GM10248 (cell line): Measurements from ENCODE around the gene NUDT13.

Experiments used
- CTCF ChIA-PET: fragments of 300-600 bp; sonication (Branson Sonifier 250); formaldehyde crosslinking; extraction: SDS; loops from one replicate; lab custom pipeline; 2021; ENCODE audit warnings: antibody characterized with exemption; lab: Yijun Ruan, JAX
- POLR2A ChIA-PET: fragments of 350-650 bp; sonication (Branson Sonifier 250); formaldehyde crosslinking; extraction: SDS; loops from one replicate; lab custom pipeline; 2020; ENCODE audit warnings: antibody characterized with exemption; lab: Yijun Ruan, JAX
- DNase-seq: peaks from one replicate; pipeline ENCODE4 v3.0.0; 2012; ENCODE audit errors: extremely low spot score
- CTCF ChIP-seq: IDR thresholded peaks from 2 replicates; pipeline ENCODE4 v1.5.1; 2012; ENCODE audit warnings: mild to moderate bottlenecking, low read depth; ENCODE audit errors: extremely low read depth, missing control alignments, control extremely low read depth

NUDT13 gene

DNA sequence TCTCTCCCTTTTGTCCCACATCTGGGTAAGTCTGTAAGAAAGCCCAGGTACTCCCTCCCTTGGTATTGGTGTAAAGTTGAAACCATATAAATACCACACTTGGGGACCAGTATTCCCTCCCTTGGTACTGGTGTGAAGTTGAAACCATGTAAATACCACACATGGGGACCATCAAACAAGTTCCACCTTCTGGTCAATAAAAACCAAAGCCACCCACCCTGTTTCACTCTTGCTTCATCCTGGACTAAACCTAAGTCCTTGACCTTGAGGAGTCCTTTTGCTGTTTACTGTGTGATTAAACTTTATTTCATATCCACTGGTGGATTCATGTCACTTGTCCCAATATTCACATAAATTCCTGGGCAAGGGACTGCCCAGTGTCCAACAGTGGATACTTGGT is 22.0 kb upstream of the NUDT13 start:
- DNase-seq = peak; percentile 26
- no peak for TF ChIP-seq CTCF
- POLR2A ChIA-PET = no interaction called here
- CTCF ChIA-PET = no interaction called here

GRCh38 chr10:73092830-73093229 is 17.4 kb upstream of the NUDT13 start:
- no peak for TF ChIP-seq CTCF
- CTCF ChIA-PET = interaction anchor here (2.2 to 10.7 kb wide), 2 partner anchors 8 to 64 kb away, joined by 11 to 101 read pairs; no protein-coding TSS in a partner anchor
- POLR2A ChIA-PET = interaction anchor here (0.6 to 0.9 kb wide), 2 partner anchors 13 to 50 kb away, joined by 3 to 5 read pairs; no protein-coding TSS in a partner anchor
- DNase-seq = no peak

GRCh38 chr10:73093922-73094850 is 16.1 kb upstream of the NUDT13 start:
- POLR2A ChIA-PET = interaction anchor here (0.6 to 3.6 kb wide), 7 partner anchors 8 to 1222 kb away, joined by 3 to 30 read pairs (median 5); partner anchors contain the start of gene NUDT13
- DNase-seq = no peak

GRCh38 chr10:73094986-73095480 is 15.2 kb upstream of the NUDT13 start:
- no peak for TF ChIP-seq CTCF
- ChIA-PET CTCF (interaction anchor here (1.0 to 10.7 kb wide), 10 partner anchors 8 to 75 kb away, joined by 3 to 101 read pairs (median 7); partner anchors contain the start of gene NUDT13), POLR2A (interaction anchor here (0.6 to 3.6 kb wide), 22 partner anchors 16 to 1223 kb away, joined by 3 to 30 read pairs (median 5); partner anchors contain the start of genes DNAJC9, MRPS16 and NUDT13)
- DNase-seq = no peak

More at GRCh38 chr10:73093922-73094850, 16.1 kb upstream of the NUDT13 start:
- CTCF ChIA-PET = interaction anchor here (1.8 to 10.7 kb wide), 4 partner anchors 10 to 70 kb away, joined by 3 to 101 read pairs (median 40); partner anchors contain the start of gene NUDT13
- TF ChIP-seq CTCF = no peak

GRCh38 chr10:73095481-73096021 is 14.7 kb upstream of the NUDT13 start:
- ChIA-PET POLR2A (interaction anchor here (0.6 to 3.6 kb wide), 32 partner anchors 8 to 796 kb away, joined by 3 to 30 read pairs (median 6); partner anchors contain the start of genes DNAJC9, MRPS16 and NUDT13), CTCF (interaction anchor here (0.8 to 10.7 kb wide), 16 partner anchors 8 to 89 kb away, joined by 3 to 101 read pairs (median 6); partner anchors contain the start of gene NUDT13)
- no peak for DNase-seq
- TF ChIP-seq CTCF = no peak
